Endothelial cell of umbilical vein (primary cell): ENCODE data around the gene ZIC2. TPM values are rescaled to one million over a fixed set of nuclear protein-coding genes. Genes with fewer than 3 reads are reported as not detected.

Experiments
- BruUV-seq: library from RNA; stranded (reverse); fragments of 400-500 nt; replicated peaks from 2 replicates; lab custom pipeline; 2021; lab: Mats Ljungman, UMichigan
- CTCF ChIA-PET: fragments of 300-600, 350-600 bp; sonication (Branson Sonifier 250); formaldehyde crosslinking; loops from one replicate; lab custom pipeline; 2021; ENCODE audit warnings: antibody characterized with exemption, inconsistent platforms; lab: Charles Lee
- POLR2A ChIA-PET: fragments of 300-600, 350-600 bp; sonication (Branson Sonifier 250); formaldehyde crosslinking; loops from one replicate; lab custom pipeline; 2021; ENCODE audit warnings: antibody characterized with exemption, inconsistent platforms; lab: Charles Lee
- DNase-seq: peaks from one replicate; pipeline ENCODE4 v3.0.0-alpha.2; 2011; ENCODE audit warnings: low read depth, low spot score
- FAIRE-seq: peaks from 2 replicates; lab custom pipeline; 2011; peaks lifted over from hg19 to GRCh38; lab: Jason Lieb, UNC
- H2AFZ ChIP-seq: 2 replicates; pipeline ENCODE4 v1.6.0; 2012; ENCODE audit warnings: low read depth, low read length, control low read depth, inconsistent platforms
- H3K27ac ChIP-seq: 2 replicates; pipeline ENCODE4 v1.5.1; 2011; ENCODE audit warnings: low read depth, mild to moderate bottlenecking, control low read depth, low read length, moderate library complexity; ENCODE audit not compliant: insufficient read depth
- H3K27me3 ChIP-seq, 2 experiments: 2 replicates each; pipeline versions ENCODE4 v1.6.0 to v1.6.1; 2011; ENCODE audit warnings: low read length in 2 of 2, mixed read lengths in 1 of 2; ENCODE audit not compliant: control insufficient read depth in 2 of 2, insufficient read depth in 2 of 2
- H3K36me3 ChIP-seq, 2 experiments: 2 replicates in 1 of 2; 3 replicates in 1 of 2; pipeline ENCODE4 v1.5.1; 2011; ENCODE audit warnings: low read length in 2 of 2, mild to moderate bottlenecking in 1 of 2, moderate library complexity in 1 of 2; ENCODE audit not compliant: control insufficient read depth in 2 of 2, insufficient read depth in 2 of 2; ENCODE audit errors: extremely low read depth in 1 of 2
- H3K4me1 ChIP-seq: 3 replicates; pipeline ENCODE4 v1.5.1; 2011; ENCODE audit warnings: mild to moderate bottlenecking, low read length; ENCODE audit not compliant: control insufficient read depth, insufficient read depth; ENCODE audit errors: extremely low read depth
- H3K4me2 ChIP-seq: 2 replicates; pipeline ENCODE4 v1.6.1; 2011; ENCODE audit warnings: low read length, control low read depth, mixed read lengths; ENCODE audit not compliant: insufficient read depth
- H3K4me3 ChIP-seq, 3 experiments: fragments of 200-600 bp in 1 of 3; sonication (generic), shearing (Covaris generic) in 1 of 3; replicated peaks in 1 of 3; 2 replicates each; pipeline ENCODE4 v1.5.1; 2011 to 2016; ENCODE audit warnings: control low read depth in 3 of 3, low read length in 3 of 3, mild to moderate bottlenecking in 2 of 3, inconsistent platforms in 1 of 3, low read depth in 1 of 3, moderate library complexity in 1 of 3; ENCODE audit not compliant: insufficient read depth in 1 of 3
- H3K79me2 ChIP-seq: 2 replicates; pipeline ENCODE4 v1.6.0; 2012; ENCODE audit warnings: low read length, inconsistent platforms; ENCODE audit not compliant: control insufficient read depth, insufficient read depth
- H3K9ac ChIP-seq: replicated peaks from 2 replicates; pipeline ENCODE3; 2011; ENCODE audit warnings: low read length, control low read depth; ENCODE audit not compliant: insufficient read depth; ENCODE audit errors: extremely low read depth
- H3K9me1 ChIP-seq: replicated peaks from 3 replicates; pipeline ENCODE4 v1.6.0; 2011; ENCODE audit warnings: mild to moderate bottlenecking, low read length; ENCODE audit not compliant: control insufficient read depth, insufficient read depth; ENCODE audit errors: extremely low read depth
- H3K9me3 ChIP-seq: replicated peaks from 2 replicates; pipeline ENCODE4 v1.5.1; 2012; ENCODE audit warnings: low read length, inconsistent platforms; ENCODE audit not compliant: control insufficient read depth, insufficient read depth
- H4K20me1 ChIP-seq: replicated peaks from 2 replicates; pipeline ENCODE3; 2011; ENCODE audit warnings: mild to moderate bottlenecking, low read length; ENCODE audit not compliant: control insufficient read depth, insufficient read depth; ENCODE audit errors: extremely low read depth
- GATA2 ChIP-seq: IDR thresholded peaks from 2 replicates; pipeline ENCODE4 v1.7.0; 2011; ENCODE audit warnings: low read depth, mild to moderate bottlenecking, moderate library complexity, mixed read lengths, low read length; ENCODE audit not compliant: insufficient read length, insufficient read depth
- MYC ChIP-seq: IDR thresholded peaks from one replicate; pipeline ENCODE4 v1.6.1; 2011; ENCODE audit warnings: mild to moderate bottlenecking, low read depth, low read length
- POLR2AphosphoS5 ChIP-seq: IDR thresholded peaks from 2 replicates; pipeline ENCODE4 v1.6.1; 2012; ENCODE audit warnings: low read depth, mild to moderate bottlenecking, control low read depth, low read length, moderate library complexity; ENCODE audit not compliant: insufficient read depth
- dilution Hi-C: fragments of 300-500 bp; cut with MboI; formaldehyde crosslinking; loops from one replicate; pipeline ENCODE4 v1.15.0; 2019; ENCODE audit warnings: low sequenced_read_pairs; ENCODE audit not compliant: extremely low pct_ligation_motif_present
- intact Hi-C: fragments of 100-400 bp; cut with micrococcal nuclease; formaldehyde crosslinking; loops from one replicate; pipeline ENCODE4 v1.10.0; 2022
- polyA plus RNA-seq, 4 experiments: library from polyadenylated mRNA; depleted of rRNA in 3 of 4; stranded (reverse) in 3 of 4; unstranded in 1 of 4; fragments of >200 nt; gene quantifications; 2 replicates each; pipeline versions ENCODE4 v1.2.1 to v1.2.3, GENCODE V29; 2011 to 2012; ENCODE audit warnings: missing spikeins in 1 of 4
- total RNA-seq: library from RNA; stranded (reverse); gene quantifications from 2 replicates; pipeline ENCODE4 v1.2.3, GENCODE V29; 2021
- TF ChIP-seq, protein P1 (sequence below): IDR thresholded peaks from 2 replicates; pipeline ENCODE4 v1.6.1; 2011; ENCODE audit not compliant: insufficient read depth, insufficient read length

Gene ZIC2
- total and polyA plus RNA-seq, 2 donors (not counting 3 experiments of a cell fraction or from before 2014, with no cell fraction given) = 0.03 TPM; not detected in 1

DNA sequence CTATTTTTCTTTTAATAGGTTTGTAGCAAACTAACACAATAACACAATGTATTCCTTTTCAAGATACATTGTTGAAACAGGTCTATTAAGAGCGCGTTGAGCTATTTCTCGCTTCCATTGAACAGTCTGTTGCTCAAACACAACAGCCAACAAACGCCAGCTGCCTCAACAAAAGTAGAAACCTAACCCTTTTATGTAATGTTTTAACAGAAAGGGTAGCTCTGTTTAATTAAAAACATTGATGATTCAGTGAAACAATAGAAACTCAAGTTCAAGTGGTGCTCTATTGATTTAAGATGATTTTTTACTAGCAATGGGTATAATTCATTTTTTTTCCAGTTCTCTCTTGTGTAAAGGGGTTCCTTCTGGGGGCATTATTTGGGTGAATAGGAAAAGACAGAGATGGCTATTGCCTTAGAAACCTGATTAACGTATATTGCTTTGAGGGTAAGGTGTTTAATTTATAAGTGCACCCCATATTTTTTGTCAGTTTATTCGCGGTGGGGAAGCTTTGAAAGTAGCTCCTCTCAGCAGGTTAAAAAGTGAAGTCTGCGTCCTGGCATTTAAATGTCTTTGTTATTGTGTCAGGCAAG, 14.9 kb downstream of the ZIC2 start:
- Histone ChIP-seq H2AFZ (no peak overlapping the region), H3K27me3 (peaks cover 69 to 82% of the 10 kb centered on the region in 2 experiments), H3K4me1 (no peaks in the 10 kb centered on the region), H3K36me3 (no peaks in the 10 kb centered on the region), H4K20me1 (no peaks in the 10 kb centered on the region), H3K4me2 (no peak overlapping the region), H3K9me1 (no peaks in the 10 kb centered on the region), H3K4me3 (no peak overlapping the region), H3K79me2 (no peaks in the 10 kb centered on the region), H3K27ac (no peak overlapping the region), H3K9me3 (no peaks in the 10 kb centered on the region), H3K9ac (no peak overlapping the region)
- intact Hi-C loops (no loop called here), dilution Hi-C loops (no loop called here)
- POLR2A ChIA-PET = no interaction called here
- no peak for DNase-seq
- no TSS peak for BruUV-seq
- FAIRE-seq = no peak
- CTCF ChIA-PET = interaction anchor here (1.2 kb wide), 1 partner anchor 518 kb away, joined by 4 read pairs; no protein-coding TSS in a partner anchor
- no peak for TF ChIP-seq GATA2
- TF ChIP-seq, protein P1, sequence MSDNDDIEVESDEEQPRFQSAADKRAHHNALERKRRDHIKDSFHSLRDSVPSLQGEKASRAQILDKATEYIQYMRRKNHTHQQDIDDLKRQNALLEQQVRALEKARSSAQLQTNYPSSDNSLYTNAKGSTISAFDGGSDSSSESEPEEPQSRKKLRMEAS = no peak
- TF ChIP-seq MYC = no peak

DNA sequence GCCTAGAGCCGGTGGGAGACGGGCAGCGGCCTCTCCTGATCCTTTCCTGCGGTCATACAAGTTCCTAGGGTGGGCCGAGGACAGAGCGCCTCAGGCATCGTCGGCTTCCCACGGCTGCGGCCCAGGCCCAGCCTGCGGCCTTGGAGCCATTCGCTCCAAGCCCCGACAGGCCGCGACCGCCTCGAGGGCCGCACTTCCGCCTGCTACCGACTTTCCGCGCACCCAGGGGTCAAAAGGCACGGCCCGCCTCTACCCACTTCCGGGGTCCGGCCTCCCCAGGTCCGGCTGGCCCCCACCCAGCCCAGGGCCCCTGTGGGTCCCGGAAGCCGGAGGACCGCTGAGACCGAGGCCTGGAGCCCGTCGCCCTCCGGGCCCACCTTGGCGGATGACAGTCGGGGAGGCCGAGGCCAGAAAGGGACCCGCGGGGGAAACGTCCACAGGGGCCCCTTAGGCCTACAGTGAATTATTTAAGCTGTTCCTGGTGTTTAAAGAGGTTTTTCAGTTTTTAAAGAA, 16.2 kb downstream of the ZIC2 start:
- intact Hi-C loops (no loop called here), dilution Hi-C loops (no loop called here)
- Histone ChIP-seq H4K20me1 (no peaks in the 10 kb centered on the region), H3K9me1 (no peaks in the 10 kb centered on the region), H3K4me2 (no peak overlapping the region), H2AFZ (no peak overlapping the region), H3K27ac (no peak overlapping the region), H3K4me3 (no peak overlapping the region), H3K9ac (no peak overlapping the region), H3K36me3 (no peaks in the 10 kb centered on the region), H3K9me3 (no peaks in the 10 kb centered on the region), H3K27me3 (peaks cover 58 to 70% of the 10 kb centered on the region in 2 experiments), H3K4me1 (no peaks in the 10 kb centered on the region), H3K79me2 (no peaks in the 10 kb centered on the region)
- no peak for FAIRE-seq
- CTCF ChIA-PET = no interaction called here
- no peak for DNase-seq
- BruUV-seq = no TSS peak
- POLR2A ChIA-PET = no interaction called here
- no peak for TF ChIP-seq MYC
- no peak for TF ChIP-seq POLR2AphosphoS5
